HepG2 (cell line): ENCODE results near the gene JMY. TPM values are rescaled to one million over a fixed set of nuclear protein-coding genes. Genes with fewer than 3 reads are reported as not detected.

Experiments
- ASH2L ChIP-seq: fragments of 300-600, 200-600 bp; sonication (generic); IDR thresholded peaks from 2 replicates; pipeline ENCODE4 v1.7.0; 2017; ENCODE audit warnings: low read depth, mild to moderate bottlenecking, moderate library complexity, mixed read lengths, low read length; ENCODE audit not compliant: insufficient read length
- ATF4 ChIP-seq, 2 experiments: fragments of 450-650 bp in 1 of 2; sonication (generic) in 1 of 2; formaldehyde crosslinking; IDR thresholded peaks; 2 replicates each; pipeline versions ENCODE4 v1.5.0 to v1.8.0; 2020 to 2022; ENCODE audit warnings: mild to moderate bottlenecking in 1 of 2, missing genetic modification reagents in 1 of 2
- BCL6 ChIP-seq: IDR thresholded peaks from 2 replicates; pipeline ENCODE4 v1.6.1; 2016; ENCODE audit warnings: missing genetic modification reagents, missing compliant biosample characterization
- CBX1 ChIP-seq: IDR thresholded peaks from one replicate; pipeline ENCODE4 v1.6.1; 2016; ENCODE audit warnings: antibody characterized with exemption, low read depth
- FOXJ3 ChIP-seq: sonication (generic); formaldehyde crosslinking; IDR thresholded peaks from 2 replicates; pipeline ENCODE4 v1.4.0; 2020; ENCODE audit warnings: missing genetic modification reagents, mild to moderate bottlenecking, borderline replicate concordance
- HOXA3 ChIP-seq: sonication (generic); formaldehyde crosslinking; IDR thresholded peaks from 2 replicates; pipeline ENCODE4 v1.5.0; 2020; ENCODE audit warnings: missing genetic modification reagents
- KLF11 ChIP-seq: IDR thresholded peaks from 2 replicates; pipeline ENCODE4 v1.6.1; 2016; ENCODE audit warnings: missing compliant biosample characterization
- KLF16 ChIP-seq, 2 experiments: sonication (generic) in 1 of 2; formaldehyde crosslinking in 1 of 2; IDR thresholded peaks; 2 replicates each; pipeline versions ENCODE4 v1.6.1 to v1.8.0; 2016 to 2023; ENCODE audit warnings: missing genetic modification reagents in 2 of 2, missing compliant biosample characterization in 1 of 2
- MLX ChIP-seq: IDR thresholded peaks from 2 replicates; pipeline ENCODE4 v1.6.1; 2016
- NCOR1 ChIP-seq: fragments of 200-600 bp; sonication (generic); IDR thresholded peaks from 2 replicates; pipeline ENCODE4 v1.7.0; 2017; ENCODE audit warnings: antibody characterized with exemption, low read length, borderline replicate concordance
- NFE2 ChIP-seq: sonication (generic); formaldehyde crosslinking; IDR thresholded peaks from 2 replicates; pipeline ENCODE4 v1.4.0; 2020; ENCODE audit warnings: missing genetic modification reagents
- NR2F2 ChIP-seq: IDR thresholded peaks from 2 replicates; pipeline ENCODE4 v1.6.1; 2012; ENCODE audit warnings: low read depth, inconsistent platforms, borderline replicate concordance
- RARA ChIP-seq: IDR thresholded peaks from 2 replicates; pipeline ENCODE4 v1.6.1; 2016; ENCODE audit warnings: missing genetic modification reagents, missing compliant biosample characterization
- RORA ChIP-seq: sonication (generic); formaldehyde crosslinking; IDR thresholded peaks from 2 replicates; pipeline ENCODE4 v1.5.0; 2020; ENCODE audit warnings: mild to moderate bottlenecking, missing genetic modification reagents, moderate library complexity
- SKI ChIP-seq: fragments of 450-650 bp; IDR thresholded peaks from one replicate; pipeline ENCODE4 v1.6.1; 2018; ENCODE audit warnings: mild to moderate bottlenecking; ENCODE audit not compliant: partially characterized antibody
- TBX3 ChIP-seq: fragments of 450-650 bp; IDR thresholded peaks from 2 replicates; pipeline ENCODE4 v1.6.1; 2017; ENCODE audit warnings: antibody characterized with exemption, mild to moderate bottlenecking, inconsistent platforms, borderline replicate concordance
- THRA ChIP-seq: sonication (generic); formaldehyde crosslinking; IDR thresholded peaks from 2 replicates; pipeline ENCODE4 v1.4.0; 2020; ENCODE audit warnings: missing genetic modification reagents, borderline replicate concordance
- ZNF12 ChIP-seq: sonication (generic); formaldehyde crosslinking; IDR thresholded peaks from 2 replicates; pipeline ENCODE4 v1.5.0; 2020; ENCODE audit warnings: missing genetic modification reagents
- ZNF547 ChIP-seq: sonication (generic); formaldehyde crosslinking; IDR thresholded peaks from 2 replicates; pipeline ENCODE4 v1.5.1; 2020; ENCODE audit warnings: mild to moderate bottlenecking, missing genetic modification reagents
- ZNF574 ChIP-seq: sonication (generic); formaldehyde crosslinking; IDR thresholded peaks from 2 replicates; pipeline ENCODE4 v1.4.0; 2020; ENCODE audit warnings: missing genetic modification reagents
- ZNF652 ChIP-seq: IDR thresholded peaks from 2 replicates; pipeline ENCODE4 v1.6.1; 2016; ENCODE audit warnings: low read depth, borderline replicate concordance
- ZNF747 ChIP-seq: sonication (generic); formaldehyde crosslinking; IDR thresholded peaks from 2 replicates; pipeline ENCODE4 v1.8.1; 2023; ENCODE audit warnings: missing genetic modification reagents, mild to moderate bottlenecking, borderline replicate concordance
- polyA plus RNA-seq, 8 experiments: library from polyadenylated mRNA; depleted of rRNA in 3 of 8; stranded (reverse) in 7 of 8; unstranded in 1 of 8; fragments of >200 nt; fragmentation: Illumina TruSeq in 4 of 8; extraction: Trizol in 4 of 8; gene quantifications; 2 replicates each; pipeline versions ENCODE4 v1.2.1 to v1.2.3, GENCODE V29; 2011 to 2016; ENCODE audit warnings: low read depth in 4 of 8, missing spikeins in 1 of 8, mixed read lengths in 1 of 8; ENCODE audit not compliant: insufficient read depth in 1 of 8
- total RNA-seq, 5 experiments: library from RNA; depleted of rRNA; stranded (reverse); fragments of >200 nt; fragmentation: Illumina TruSeq; extraction: Trizol; gene quantifications; 2 replicates each; pipeline ENCODE4 v1.2.3, GENCODE V29; 2016; ENCODE audit warnings: low read depth in 1 of 5
- TF ChIP-seq, protein P1 (sequence below): sonication (generic); formaldehyde crosslinking; conservative IDR thresholded peaks from 2 replicates; pipeline ENCODE4 v1.4.0; 2020; ENCODE audit warnings: missing genetic modification reagents

Gene JMY
- total and polyA plus RNA-seq, 2 of the 13 experiments (the other 11 are each of a cell fraction or from before 2014, with no cell fraction given) = 4.0 to 4.2 TPM

DNA sequence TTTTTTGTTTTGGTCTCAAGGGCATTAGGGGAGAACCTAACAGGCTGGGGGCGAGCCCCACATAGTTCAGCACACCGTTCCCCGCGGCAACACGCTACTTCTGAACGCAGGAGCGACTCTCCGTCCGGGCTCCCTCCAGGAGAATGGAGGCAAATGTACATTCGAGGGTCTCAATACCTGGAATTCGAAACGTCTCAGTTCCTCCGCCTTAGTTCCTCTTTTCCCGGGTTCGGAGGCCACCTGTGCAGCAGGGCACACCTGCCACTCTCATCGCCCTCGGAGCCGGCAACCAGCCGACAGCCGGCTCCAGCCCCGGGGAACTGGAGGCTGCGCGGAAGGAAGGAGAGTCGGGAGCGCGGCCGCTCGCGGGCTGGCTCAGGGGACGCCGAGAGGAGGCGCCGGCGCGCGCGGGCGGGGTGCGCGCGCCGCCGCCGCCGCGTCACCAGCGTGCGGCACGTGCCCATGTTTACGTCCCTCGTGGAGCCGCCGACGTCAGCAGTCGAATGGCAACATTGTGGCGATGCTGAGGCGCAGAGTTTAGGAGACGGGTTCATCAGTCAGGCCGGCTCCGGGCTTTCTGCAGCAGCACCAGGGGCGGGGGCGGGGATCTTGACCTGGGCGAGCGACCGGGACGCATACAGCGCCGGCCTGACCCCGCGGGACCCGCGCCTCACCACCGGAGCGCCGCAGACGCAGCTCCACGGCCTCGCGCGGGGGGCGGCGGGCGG lies at the start of gene JMY (continued):
- peak; percentile 91 for TF ChIP-seq HOXA3 (CRISPR knock-in tag)
- no peak for TF ChIP-seq KLF16 (CRISPR knock-in tag; IDR thresholded peaks at IDR 0.05)
- TF ChIP-seq MLX (CRISPR knock-in tag) = 0 out of 2 replicates have a peak, but pooled peaks have one; percentile 18
- peak; percentile 50 for TF ChIP-seq ASH2L
- TF ChIP-seq THRA = 0 out of 2 replicates have a peak, but pooled peaks have one; percentile 26
- TF ChIP-seq CBX1 = no peak
- peak in 1 of 2 experiments; percentile 58; a peak in 1 of 4 replicates for TF ChIP-seq ATF4 (CRISPR knock-in tag; IDR thresholded peaks at IDR 0.05)
- TF ChIP-seq NR2F2 = 0 out of 2 replicates have a peak, but pooled peaks have one; percentile 10
- TF ChIP-seq KLF11 (CRISPR knock-in tag) = no peak
- 0 out of 2 replicates have a peak, but pooled peaks have one; percentile 4 for TF ChIP-seq FOXJ3 (CRISPR knock-in tag)
- no peak for TF ChIP-seq NCOR1
- TF ChIP-seq SKI = peak; percentile 22
- 0 out of 2 replicates have a peak, but pooled peaks have one; percentile 16 for TF ChIP-seq BCL6 (CRISPR knock-in tag)
- peak; percentile 48; the same call in 1 of the 2 replicates for TF ChIP-seq ZNF574 (CRISPR knock-in tag)
- TF ChIP-seq RARA (CRISPR knock-in tag) = no peak
- TF ChIP-seq NFE2 (CRISPR knock-in tag) = no peak
- TF ChIP-seq ZNF747 = peak; percentile 62; the same call in 1 of the 2 replicates
- 0 out of 2 replicates have a peak, but pooled peaks have one; percentile 1 for TF ChIP-seq TBX3
- peak; percentile 57; the same call in 1 of the 2 replicates for TF ChIP-seq ZNF12
- TF ChIP-seq ZNF547 (CRISPR knock-in tag) = 0 out of 2 replicates have a peak, but pooled peaks have one; percentile 7
- TF ChIP-seq, protein P1, sequence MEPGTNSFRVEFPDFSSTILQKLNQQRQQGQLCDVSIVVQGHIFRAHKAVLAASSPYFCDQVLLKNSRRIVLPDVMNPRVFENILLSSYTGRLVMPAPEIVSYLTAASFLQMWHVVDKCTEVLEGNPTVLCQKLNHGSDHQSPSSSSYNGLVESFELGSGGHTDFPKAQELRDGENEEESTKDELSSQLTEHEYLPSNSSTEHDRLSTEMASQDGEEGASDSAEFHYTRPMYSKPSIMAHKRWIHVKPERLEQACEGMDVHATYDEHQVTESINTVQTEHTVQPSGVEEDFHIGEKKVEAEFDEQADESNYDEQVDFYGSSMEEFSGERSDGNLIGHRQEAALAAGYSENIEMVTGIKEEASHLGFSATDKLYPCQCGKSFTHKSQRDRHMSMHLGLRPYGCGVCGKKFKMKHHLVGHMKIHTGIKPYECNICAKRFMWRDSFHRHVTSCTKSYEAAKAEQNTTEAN (CRISPR knock-in tag) = 0 out of 2 replicates have a peak, but pooled peaks have one; percentile 46
- 0 out of 2 replicates have a peak, but pooled peaks have one; percentile 28 for TF ChIP-seq RORA
- no peak for TF ChIP-seq ZNF652 (CRISPR knock-in tag)
